GM19452 (cell line): ENCODE measurements around the gene ZNF490.

Experiments used
- ATAC-seq: cut with Tn5 transposase; IDR thresholded peaks from one replicate; pipeline ENCODE4 v1.9.1; 2021; ENCODE audit not compliant: unreplicated experiment

Gene ZNF490

GRCh38 chr19:12546068-12546467 lies 64.5 kb downstream of the ZNF490 start:
- ATAC-seq: no peak

GRCh38 chr19:12545267-12545666 lies 65.3 kb downstream of the ZNF490 start:
- no peak for ATAC-seq

- ATAC-seq: no peak
Measured at GRCh38 chr19:12544401-12544876, 66.2 kb downstream of the ZNF490 start.

- no peak for ATAC-seq
Measured at GRCh38 chr19:12543855-12544254, 66.8 kb downstream of the ZNF490 start.
